T-helper 1 cell (primary cell): ENCODE results near the gene SNAP47.
A peak's percentile ranks its signal among the peaks of the same experiment; 100 is the strongest.

Experiments
- DNase-seq, 5 donors: peaks; one replicate each; pipeline ENCODE4 v3.0.0-alpha.2; 2012 to 2020

SNAP47 gene

DNA sequence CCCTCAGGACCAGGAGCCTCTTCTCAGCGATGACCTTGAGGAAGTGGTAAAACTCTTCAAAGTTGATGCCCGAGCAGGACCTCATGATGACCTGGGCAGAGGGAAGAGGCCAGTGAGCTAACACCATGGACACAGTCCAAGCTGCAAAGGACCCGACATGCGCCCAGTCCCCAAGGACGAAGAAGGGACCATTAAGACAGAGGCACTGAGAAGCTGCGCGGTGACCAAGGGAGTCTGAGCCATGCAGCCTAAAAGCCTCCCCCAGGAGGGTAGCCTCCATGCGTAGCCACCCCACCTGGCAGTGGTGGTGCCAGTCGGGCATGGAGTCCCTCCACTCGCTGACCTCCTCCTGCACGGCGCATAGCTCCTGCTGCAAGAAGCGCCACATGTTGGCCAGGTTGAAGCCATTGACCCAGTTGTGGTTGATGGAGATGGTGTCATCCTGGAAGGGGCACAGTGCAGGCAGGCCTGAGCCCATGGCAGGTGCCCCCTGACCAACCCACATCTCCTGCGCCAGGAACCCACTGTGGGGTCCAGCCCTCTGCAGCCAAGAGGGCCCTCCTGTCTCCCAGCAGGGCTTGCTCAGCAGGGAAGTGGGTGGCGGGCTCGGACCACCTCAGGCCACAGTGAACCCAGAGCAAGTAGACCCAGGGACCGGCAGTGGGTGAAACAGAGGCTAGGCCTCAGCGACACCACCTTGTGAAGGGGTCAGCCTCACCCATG is 2.5 kb upstream of the SNAP47 start:
- no peak for DNase-seq

DNA sequence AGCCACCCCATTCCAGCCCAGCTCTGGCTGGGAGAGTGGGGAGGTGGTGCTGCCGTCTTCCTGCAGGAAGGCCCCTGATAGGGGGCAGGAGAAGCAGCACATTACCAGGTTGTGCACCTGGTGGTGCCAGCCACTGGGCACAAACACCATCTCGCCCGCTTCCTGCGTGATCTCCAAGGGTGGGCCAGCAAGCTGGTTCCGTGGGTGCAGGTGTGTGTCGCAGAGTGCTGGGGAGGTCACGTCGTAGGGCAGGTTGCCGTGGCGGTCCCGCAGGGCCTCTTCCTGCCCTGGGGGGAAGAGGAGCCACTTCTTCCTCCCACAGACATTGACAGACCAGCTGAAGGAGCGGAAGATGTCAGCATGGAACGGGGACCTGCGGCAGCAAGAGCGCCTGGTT is 1.9 kb upstream of the SNAP47 start:
- no peak for DNase-seq

DNA sequence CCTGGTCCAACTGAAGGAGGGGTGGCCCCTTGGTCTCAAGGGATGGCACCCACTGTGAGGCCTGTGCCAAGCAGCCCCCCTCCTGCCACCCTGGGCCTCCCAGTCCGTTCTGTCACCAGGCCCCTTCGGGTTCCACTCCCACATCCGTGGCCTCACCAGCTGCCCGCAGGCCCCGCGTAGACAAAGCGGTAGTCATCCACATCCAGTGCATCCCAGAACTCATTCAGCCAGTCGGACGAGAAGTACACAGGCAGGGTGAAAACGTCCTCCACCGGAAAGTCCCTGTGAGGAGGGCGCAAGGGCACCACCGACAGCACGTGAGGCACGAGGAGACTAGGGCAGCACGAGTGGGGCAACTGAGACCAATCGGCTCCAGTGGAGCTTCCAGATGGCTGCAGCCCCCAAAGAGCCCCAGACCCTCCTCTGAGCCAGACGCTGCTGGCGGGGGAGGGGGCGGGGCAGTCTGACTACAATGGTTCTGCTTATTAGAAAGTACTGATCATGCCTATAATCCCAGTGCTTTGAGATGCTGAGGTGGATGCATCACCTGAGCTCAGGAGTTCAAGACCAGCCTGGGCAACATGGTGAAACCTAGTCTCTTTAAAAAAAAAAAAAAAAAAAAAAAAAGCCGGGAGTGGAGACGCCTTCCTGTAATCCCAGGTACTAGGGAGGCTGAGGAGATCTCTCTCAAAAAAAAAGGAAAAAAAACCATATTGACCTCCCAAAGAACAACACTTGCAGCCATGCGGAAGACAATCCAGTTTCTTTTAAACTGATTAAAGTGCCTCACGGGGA is 1.3 kb upstream of the SNAP47 start:
- DNase-seq = no peak

DNA sequence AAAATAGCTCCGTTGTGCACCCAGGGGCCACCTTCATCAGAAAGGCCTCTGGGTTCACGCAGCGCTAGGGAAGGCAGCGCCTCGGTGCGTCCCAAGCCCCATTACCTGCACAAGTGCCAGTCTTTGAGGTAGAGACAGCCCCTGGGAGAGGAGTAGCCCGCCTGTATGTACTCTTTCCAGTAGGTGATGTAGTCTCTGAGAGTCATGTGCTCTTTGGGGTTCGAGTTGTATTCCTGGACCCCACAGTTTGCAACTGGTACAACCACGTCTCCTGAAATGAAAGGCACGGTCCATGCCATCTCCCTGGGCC is 734 bp upstream of the SNAP47 start:
- DNase-seq = no peak

DNA sequence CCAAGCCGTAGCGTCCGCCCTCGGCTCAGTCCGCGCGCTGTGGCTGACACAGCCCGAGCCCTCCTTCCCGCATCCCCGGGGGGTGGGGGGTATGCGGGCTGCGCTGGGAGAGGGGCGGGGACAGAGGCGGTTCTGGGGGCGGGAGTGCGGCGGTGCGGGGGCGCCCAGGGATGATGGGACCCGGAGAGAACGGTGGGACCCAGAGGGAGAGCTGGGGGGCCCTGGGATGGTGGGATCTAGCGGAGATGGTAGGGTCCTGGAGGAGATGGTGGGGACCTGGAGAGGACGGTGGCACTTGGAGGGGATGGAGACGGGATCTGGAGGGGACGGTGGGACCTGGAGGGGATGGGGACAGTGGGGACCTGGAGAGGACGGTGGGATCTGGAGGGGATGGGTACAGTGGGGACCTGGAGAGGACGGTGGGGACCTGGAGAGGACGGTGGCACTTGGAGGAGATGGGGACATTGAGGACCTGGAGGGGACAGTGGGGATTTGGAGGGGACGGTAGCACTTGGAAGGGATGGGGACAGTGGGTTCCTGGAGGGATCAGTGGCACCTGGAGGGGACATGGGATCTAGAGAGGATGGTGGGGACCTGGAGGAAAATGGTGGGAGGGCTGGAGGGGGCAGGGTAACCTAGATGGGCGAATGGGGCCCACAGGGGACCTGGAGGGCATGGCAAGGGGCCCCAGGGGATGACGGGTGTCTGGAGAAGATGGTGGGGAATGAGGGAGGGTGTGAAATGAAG is 477 bp downstream of the SNAP47 start:
- no peak for DNase-seq

- no peak for DNase-seq
Observed at GRCh38 chr1:227736814-227737432, 1.7 kb downstream of the SNAP47 start.

GRCh38 chr1:227738820-227739219 is 3.6 kb downstream of the SNAP47 start:
- DNase-seq = no peak

GRCh38 chr1:227739636-227740035 is 4.4 kb downstream of the SNAP47 start:
- no peak for DNase-seq

DNA sequence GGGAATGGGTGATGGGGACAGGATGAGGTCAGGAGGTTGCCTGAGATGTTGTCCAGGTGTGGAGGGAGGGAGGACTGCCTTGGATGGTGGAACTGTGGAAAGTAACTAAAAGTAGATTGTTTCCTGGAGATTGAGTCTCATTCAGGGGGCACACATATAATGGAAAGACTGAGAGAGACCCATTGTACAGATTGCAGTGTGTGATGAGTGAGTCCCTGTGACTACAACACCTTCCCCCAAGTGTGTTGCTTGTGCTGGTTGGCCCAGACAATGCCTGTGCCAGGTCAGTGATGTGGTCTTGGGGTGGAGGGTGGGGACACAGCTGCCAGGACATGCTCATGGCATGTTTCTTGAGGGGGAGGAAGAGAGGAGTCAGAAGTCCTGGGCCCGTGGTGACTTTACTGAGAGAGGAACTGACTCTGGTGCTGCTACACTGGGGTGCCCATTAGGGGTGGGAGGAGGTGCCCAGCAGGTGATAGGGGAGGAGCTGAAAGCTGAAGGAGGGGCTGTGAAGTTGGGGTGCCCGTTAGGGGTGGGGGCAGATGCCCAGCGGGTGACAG is 5.2 kb downstream of the SNAP47 start:
- DNase-seq = no peak

DNA sequence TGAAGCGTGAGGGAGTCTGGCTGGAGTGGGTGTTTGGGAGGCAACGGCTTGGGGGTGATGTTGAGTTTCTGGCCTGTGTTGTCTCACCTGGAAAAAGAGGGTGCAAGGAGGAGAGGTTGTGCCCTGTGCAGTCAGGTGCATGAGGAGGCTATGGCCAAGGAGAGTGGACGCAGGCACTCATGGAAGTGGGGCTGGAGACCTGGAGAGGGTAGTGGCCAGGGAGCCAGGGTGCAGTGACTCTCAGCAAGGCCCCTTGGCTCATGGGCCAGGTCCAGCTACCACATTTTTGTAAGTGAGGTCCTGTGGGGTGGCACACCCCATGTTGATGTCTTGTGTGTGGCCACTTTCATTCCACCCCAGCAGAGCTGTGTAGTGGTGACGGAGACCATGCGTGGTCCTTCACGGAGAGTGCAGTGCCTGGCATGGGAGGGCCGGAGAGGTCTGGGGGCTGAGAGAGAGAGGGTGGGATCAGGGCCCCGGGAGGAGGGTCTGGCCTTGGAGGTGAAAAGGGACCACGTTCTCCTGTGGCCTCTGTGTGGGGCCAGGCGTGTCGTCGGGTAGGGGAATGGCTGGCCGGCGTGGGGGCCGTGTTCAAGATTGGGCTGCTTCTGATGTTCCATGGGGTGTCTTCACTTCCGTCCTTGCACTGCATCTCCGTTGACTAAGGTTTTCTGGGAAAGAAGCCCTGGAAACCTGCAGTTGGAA is 6.1 kb downstream of the SNAP47 start:
- no peak for DNase-seq

GRCh38 chr1:227742738-227743715 is 7.8 kb downstream of the SNAP47 start:
- DNase-seq = no peak

GRCh38 chr1:227744668-227745067 is 9.4 kb downstream of the SNAP47 start:
- DNase-seq = no peak

DNA sequence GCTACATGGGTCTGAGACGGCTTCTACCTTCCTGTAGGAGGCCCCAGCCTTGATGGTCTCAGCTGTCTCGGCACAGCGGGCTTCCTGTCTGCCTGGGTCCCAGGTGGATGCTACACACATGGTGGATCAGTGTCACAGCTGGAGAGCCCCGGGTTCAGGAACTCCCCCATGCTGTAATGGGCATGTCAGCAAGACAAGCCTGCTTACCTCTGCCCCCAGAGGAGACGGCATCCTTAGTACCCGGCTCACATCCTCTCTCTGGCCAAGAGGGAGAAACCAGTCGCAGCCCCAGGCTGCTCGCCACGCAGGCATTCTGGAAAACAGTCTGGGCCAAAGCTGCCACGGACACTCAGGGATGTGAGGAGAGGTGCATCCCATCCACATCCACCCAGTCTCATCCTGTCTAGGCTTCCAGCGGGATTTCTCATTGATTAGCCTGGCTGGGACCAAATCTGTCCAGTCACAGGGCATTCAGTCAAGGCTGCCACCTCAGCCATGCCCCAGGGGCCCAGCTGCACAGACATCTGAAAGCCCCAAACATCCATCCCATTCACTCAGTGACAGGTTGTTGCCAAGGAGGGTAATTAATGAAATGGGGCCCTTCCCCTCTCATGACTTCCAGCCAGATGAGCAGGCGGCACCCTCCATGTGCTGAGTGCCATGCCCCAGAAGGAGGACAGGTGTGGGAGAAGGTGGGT is 10.5 kb downstream of the SNAP47 start:
- DNase-seq = no peak

DNA sequence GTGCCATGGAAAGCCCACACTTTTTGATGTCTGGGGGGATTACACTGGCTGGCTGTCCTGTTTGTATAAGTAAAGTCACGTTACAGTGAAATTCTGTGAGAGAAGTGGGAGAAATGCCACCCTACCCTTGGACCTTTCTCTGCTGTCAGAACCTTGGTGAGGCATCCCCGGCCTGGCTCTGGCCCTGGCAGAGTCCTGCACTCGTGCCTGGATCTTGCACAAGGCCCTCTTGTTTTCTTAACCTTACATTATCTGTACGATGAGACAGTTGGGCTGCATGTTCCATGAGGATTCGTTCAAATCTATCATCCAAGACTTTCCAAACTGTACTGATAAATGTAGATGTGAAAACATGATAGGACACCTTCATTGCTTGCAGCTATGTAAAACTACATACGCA is 11.4 kb downstream of the SNAP47 start:
- DNase-seq = no peak

- DNase-seq = no peak
Observed at GRCh38 chr1:227747382-227747781, 12.1 kb downstream of the SNAP47 start.

DNA sequence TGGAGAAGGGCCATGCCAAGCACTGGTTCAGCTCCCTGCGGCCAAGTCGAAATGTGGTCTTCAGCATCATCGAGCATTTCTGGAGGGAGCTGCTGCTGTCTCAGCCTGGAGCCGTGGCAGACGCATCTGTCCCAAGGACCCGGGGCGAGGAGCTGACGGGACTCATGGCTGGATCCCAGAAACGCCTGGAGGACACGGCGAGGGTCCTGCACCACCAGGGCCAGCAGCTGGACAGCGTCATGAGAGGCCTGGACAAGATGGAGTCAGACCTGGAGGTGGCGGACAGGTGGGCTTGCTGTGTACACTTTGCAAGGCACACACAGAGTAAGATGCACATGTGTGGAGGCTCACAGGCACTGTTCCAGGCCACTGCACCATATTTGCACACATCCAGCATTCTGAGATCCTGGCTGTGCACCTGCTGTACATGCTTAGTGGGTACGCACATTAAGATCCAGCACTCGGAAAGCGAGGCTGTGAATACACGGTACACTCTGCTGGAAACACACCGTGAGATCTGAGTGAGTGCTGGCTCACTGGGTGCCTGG is 12.8 kb downstream of the SNAP47 start:
- DNase-seq = no peak

GRCh38 chr1:227748496-227749182 is 13.4 kb downstream of the SNAP47 start:
- peak in 1 of 5 donors; percentile 87 for DNase-seq

GRCh38 chr1:227749225-227749624 is 14.0 kb downstream of the SNAP47 start:
- DNase-seq = no peak

GRCh38 chr1:227749916-227750710 is 14.9 kb downstream of the SNAP47 start:
- no peak for DNase-seq
